ENCODE results near the gene KCNC1.

- TF ChIP-seq EZH2phosphoT487 (IDR thresholded peaks at IDR 0.05; ENCODE audit: unreplicated experiment): no peak
- no peak for TF ChIP-seq POLR2AphosphoS5 (IDR thresholded peaks at IDR 0.05; ENCODE audit: low read depth)
- TF ChIP-seq CTCF (conservative IDR thresholded peaks at IDR 0.05; ENCODE audit: low read depth in 2 of 2): no peak
These were observed 48.2 kb downstream of the KCNC1 start for GRCh38 chr11:17782603-17783337.

Measured in GM23338 (cell line).